NCI-H2227 treated with DMSO at 0.1 percent for 48 hours (cell line): ENCODE results near the gene STXBP2.
A peak's percentile ranks its signal among the peaks of the same experiment; 100 is the strongest.

Experiments used
- DNase-seq: peaks from one replicate; lab custom pipeline; 2025; lab: John Stamatoyannopoulos, UW

STXBP2 gene

GRCh38 chr19:7636691-7637373 is at the start of gene STXBP2:
Gene STXBP2 (plus strand): TSS chr19:7637110. CDS start chr19:7637150, 40 bp downstream.
- DNase-seq, result peak; percentile 61

- no peak for DNase-seq
These were observed 47.1 kb upstream of the STXBP2 start for GRCh38 chr19:7589822-7590221.

GRCh38 chr19:7590256-7590655 is 46.7 kb upstream of the STXBP2 start:
- no peak for DNase-seq

GRCh38 chr19:7595466-7596133 is 41.3 kb upstream of the STXBP2 start, which contains the start of gene CAMSAP3:
Gene CAMSAP3 (plus strand): TSS chr19:7595863. CDS start chr19:7596003, 140 bp downstream.
- peak; percentile 64 for DNase-seq

GRCh38 chr19:7596211-7596937 is 40.5 kb upstream of the STXBP2 start:
- no peak for DNase-seq

GRCh38 chr19:7597689-7598088 is 39.2 kb upstream of the STXBP2 start:
- no peak for DNase-seq

GRCh38 chr19:7598180-7598579 is 38.7 kb upstream of the STXBP2 start:
- no peak for DNase-seq

- DNase-seq, result no peak
These were observed 36.2 kb upstream of the STXBP2 start for GRCh38 chr19:7600721-7601120.

- no peak for DNase-seq
These were observed 34.5 kb upstream of the STXBP2 start for GRCh38 chr19:7602240-7602934.

GRCh38 chr19:7602935-7603497 is 33.9 kb upstream of the STXBP2 start:
- no peak for DNase-seq

GRCh38 chr19:7603919-7604318 is 33.0 kb upstream of the STXBP2 start:
- no peak for DNase-seq

GRCh38 chr19:7605490-7606222 is 31.3 kb upstream of the STXBP2 start:
- no peak for DNase-seq

GRCh38 chr19:7606289-7606688 is 30.6 kb upstream of the STXBP2 start:
- DNase-seq, result no peak

GRCh38 chr19:7607212-7607873 is 29.6 kb upstream of the STXBP2 start:
- no peak for DNase-seq

- DNase-seq, result no peak
These were observed 28.9 kb upstream of the STXBP2 start for GRCh38 chr19:7607874-7608560.

GRCh38 chr19:7610491-7611240 is 26.2 kb upstream of the STXBP2 start:
- no peak for DNase-seq

- DNase-seq, result no peak
These were observed 25.2 kb upstream of the STXBP2 start for GRCh38 chr19:7611541-7612279.
